NCI-H1930 (cell line): Measurements from ENCODE around the gene AZIN2.

ENCODE experiments used
- DNase-seq, 2 experiments: peaks; one replicate each; lab custom pipeline; 2025; lab: John Stamatoyannopoulos, UW

AZIN2 gene

DNA sequence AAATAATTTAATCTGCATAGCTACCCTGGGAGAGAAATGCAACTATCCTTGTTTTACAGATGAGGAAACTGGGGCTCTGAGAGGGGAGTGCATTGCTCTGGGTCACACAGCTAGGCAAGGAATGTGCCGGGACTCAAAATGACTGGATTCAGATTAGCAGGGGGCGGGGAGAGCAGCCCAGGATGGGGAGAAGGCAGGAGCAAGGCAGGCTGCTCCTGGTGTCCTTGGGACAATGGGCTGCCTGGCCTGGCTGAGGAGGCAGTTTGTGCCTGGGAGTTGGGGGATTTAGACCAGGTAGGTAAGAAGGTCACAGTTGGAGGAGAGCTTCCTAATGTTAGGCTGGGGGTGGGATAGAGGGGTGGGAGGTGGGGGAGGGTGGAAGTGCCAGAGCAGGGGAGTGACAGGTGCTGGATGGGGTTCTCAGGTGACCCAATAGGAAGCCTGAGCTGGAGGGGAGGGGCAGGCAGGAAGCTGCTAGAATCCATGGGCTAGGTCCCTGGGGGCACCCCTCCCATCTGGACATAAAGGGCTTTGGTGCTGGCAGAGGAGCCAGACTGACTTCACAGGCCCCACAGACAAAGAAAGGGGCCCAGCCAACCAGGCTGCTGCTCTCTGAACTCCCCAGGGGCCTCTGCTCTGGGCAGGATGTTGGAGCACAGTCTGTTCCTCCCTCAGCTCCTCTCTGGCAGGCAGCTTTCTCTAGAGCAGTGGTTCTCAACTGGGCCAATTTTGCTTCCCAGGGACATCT lies 71.9 kb downstream of the AZIN2 start:
- DNase-seq, result no peak

DNA sequence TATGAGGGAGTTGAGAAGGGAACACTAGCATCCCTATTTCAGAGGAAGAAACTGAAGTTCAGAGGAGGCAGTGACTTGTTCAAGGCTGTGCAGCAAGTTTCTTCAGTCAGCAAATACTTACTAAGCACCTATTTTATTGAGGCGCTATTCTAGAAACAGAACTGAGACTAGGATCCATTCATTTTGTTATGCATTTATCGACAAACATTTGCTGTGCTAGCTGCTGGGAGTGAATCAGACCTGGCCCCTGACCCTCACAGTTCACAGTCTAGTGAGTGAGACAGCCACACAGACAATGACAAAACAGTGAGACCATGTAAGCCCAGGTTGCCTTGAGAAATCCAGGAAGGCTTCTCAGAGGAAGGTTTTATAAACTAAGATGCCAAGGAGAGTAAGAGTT lies 72.7 kb downstream of the AZIN2 start:
- no peak for DNase-seq

DNA sequence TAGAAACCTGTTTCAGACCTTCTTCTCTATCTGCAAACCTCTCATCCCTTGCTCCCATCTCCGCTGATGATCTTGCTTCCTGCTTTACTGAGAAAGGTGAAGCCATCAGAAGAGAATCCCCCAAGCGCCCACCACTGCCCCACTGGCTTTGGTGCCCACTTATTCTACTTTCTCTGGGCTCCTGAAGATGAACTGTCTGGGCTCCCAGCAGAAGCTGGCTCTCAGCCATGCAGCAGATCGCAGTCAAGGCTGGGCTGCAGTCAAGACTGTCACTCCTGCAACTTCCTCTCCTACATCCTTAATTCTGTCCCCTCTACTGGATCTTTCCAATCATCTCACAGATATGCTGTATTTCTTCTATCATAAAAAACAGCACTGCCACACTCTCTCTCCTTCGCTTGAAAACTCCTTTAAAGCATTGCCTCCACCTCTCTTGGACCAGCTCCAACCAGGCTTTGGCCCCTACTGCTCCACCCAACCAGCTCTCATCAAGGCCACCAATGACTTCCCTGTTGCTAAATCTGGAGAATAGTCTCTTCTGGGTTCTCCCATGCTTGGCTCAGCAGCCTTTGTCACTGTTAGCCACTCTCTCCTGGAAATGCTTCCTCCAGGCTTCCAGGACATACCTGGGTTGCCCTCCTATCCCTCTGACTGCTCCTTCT lies 75.1 kb downstream of the AZIN2 start:
- DNase-seq, result no peak

DNA sequence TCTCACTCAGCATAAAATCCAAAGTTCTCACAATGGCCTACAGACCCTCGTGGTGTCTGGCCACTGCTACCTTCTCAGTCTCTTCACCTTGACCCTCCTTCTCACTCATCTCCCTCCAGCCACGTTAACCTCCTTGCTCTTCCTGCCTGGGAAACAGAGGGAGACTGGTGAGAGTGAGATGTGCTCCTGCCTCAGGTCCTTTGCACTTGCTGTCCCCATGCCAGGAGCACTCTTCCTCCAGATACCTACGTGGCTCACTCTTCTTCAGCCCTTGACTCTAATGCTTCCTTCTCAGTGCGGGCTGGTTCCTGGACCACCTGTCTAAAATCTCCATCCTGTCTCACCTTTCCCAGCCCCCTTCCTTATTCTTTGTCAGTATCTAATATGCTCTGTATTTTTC lies 76.2 kb downstream of the AZIN2 start:
- no peak for DNase-seq

DNA sequence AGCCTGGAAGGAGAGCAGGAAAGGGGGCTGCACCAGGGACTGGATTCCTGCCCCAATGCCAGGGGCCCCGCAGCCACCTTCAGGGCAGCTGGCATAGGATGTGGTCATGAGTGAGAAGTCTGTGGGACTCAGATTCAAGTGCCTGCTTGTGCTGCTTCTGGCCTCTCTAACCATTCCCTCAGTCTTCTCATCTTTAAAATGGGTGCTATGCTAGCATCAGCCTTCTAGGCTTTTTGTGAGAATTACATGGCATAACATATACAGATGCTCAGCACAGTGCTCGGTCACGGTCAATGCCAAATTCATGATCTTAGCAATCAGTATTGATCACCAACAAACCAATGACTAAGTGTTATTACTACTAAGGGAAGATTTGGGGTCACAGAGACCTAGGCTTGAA lies 77.4 kb downstream of the AZIN2 start:
- DNase-seq, result no peak

DNA sequence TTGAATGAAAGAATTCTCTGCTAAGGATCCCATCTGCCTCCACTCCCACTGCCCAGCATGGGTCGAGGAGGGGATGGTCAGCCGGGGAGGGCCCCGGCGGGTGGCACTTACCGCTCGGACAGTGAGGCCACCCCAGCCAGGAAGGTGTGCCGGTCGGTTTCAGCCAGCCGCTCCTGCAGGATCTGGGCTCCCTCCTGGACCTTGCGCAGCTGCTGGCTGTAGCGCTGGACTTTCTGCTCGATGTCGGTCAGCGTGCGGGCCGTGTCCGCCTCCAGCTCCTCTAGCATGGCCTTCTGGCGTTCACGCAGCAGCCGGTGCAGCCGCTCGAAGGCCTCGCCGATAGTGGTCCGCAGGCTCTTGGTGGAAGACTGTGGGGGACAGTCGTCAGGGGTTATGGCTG lies 78.6 kb downstream of the AZIN2 start:
- no peak for DNase-seq

DNA sequence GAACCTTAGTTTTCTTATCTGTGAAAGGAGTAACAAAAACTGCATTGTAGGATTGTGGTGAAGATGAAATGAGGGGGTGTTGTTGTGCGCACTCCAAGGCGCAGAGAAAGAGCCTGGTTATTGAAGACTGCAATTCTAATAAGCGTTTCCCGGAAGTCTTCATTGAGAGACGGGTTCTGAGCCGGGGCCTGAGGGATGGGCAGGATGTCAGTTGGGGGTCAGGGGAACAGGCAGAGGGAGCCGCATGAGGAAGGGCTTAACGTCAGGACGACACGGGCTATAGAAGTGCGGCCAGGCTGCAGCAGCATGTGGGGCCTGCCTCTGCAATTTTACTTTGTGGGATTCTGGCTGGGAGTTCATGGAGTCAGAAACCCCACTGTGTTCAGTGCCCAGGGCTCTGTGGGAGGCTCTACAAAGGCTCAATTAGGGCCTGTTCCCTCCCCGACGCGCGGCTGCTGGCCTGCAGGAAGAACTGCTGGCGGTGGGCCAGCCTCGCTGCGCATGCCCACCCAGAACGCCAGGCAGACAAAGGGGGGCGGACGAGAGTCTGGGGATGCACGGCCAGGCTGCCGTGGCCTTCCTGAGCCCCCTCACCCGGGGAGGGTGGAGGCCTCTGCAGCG lies 80.2 kb downstream of the AZIN2 start:
- DNase-seq, result no peak

DNA sequence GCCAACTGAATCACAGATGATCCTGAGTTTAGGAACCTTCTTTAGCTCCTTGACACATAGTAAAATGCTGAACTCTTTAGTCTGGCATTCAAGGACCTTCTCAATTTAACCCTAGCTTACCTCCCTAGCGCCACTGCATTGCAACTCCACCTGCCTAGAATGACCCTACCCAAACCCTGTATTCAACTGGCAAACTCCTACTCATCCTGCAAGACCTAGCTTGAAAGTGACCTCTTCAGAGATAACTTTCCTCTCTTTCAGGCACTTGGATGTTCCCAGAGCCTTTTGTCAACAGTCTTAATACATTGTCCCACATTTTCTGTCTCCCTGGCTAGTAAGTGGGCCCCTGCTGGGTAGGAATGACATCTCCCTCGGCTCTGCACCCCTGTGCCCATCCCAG lies 81.2 kb downstream of the AZIN2 start:
- no peak for DNase-seq

DNA sequence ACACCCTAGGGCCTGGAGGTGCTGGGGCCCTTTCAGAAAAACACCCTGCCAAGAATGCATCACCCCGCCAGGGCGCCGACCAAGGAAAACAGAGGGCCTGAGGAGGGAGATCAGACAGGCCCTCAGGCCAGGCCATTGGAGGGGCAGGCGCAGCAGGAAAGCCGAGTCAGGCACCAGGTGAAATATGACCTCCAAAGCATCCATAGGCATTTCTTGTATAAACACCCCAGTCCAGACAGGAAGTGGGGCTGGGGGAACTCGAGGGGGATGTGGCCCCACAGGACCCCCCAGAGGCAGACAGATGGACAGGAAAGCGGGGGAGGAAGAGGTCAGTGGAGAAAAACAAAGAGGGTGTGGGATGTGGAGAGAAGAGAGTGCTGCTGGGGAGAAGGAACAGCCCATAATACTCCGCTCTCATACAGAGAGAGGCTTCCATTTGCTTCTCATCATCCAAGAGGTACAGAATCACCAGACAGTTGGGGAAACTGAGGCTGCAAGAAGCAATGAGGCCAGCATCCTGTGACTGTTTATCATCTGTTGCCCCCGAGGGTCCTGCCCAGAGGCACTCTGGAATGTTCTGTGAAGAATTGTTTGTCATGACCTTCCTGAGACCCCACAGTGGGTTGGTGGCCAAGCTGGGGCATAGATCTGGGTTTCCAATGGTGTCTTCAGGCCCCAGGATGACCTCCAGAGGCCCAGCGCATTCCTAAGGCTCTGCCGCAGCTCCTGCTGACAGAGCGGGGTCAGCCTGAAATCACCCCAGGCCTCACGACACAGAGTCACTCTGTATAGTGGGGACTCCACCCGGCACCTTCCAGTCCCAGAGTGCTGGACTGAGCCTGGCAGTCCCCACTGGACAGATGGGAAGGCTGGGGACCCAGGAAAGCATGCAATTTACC lies 82.9 kb downstream of the AZIN2 start:
- DNase-seq, result no peak

DNA sequence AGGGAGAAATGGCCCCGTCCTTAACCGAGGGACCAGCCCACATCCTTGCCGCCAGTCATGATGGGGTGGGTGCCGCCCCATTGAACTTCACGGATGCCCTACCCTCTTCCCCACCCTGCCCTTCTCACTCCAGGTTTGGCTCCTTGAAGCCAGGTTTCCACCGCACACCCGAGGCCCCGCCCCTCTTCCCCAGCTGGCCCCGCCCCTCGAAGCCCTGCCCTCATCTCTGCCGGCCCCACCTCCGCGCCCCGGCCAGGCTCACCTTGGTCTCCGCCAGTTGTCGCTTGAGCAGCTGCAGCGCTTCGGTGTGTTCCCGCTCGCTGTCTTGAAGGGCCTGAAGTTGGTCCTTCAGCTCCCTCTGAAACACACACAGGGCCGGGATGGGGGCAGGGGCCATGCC lies 84.3 kb downstream of the AZIN2 start:
- DNase-seq, result no peak

DNA sequence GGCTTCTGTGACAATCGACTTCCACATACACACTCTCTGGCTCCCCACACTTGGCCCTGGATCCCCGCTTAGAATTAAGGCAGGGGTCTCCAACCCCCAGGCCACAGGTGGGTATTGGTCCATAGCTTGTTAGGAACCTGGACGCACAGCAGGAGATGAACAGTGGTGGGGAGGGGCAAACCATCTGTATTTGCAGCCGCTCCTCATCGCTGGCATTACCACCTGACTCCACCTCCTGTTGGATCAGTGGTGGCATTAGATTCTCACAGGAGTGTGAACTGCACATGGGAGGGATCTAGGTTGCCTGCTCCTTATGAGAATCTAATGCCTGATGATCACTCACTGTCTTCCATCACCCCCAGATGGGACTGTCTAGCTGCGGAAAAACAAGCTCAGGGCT lies 84.9 kb downstream of the AZIN2 start:
- no peak for DNase-seq

DNA sequence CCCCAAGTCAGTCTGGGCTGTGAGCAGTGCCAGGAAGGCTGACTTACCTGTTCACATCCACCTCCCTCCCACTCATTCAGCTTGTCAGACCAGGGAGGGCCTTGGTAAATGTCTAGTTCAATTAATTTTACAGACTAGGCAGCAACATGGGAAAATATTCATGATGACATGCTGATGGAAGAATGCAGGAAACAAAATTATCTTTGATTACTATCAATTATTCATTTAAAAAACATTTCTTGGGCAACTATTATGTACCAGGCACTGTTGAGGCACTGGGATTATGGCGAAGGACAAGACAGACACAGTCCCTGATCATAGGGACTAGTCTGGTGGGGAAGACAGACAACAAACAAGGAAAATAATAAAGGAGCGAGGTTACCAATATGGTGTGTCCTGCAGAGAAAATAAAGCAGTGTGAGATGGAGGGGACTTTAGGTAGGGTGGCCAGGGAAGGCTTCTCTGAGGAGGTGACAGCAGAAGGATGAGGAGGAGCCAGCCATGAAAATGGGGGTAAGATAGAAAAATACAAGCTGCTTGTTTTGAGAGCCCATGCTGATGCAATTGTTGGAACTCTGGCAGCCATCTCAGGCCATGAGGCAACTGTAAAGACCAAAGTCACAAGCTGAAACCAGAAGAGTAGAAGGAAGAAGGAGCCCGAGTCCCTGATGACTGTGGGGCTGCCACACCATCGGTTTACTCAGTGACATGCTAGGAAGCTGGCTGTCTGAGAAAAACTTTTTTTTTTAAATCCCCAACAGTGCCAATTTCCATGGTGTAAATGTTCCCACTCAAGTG lies 86.9 kb downstream of the AZIN2 start:
- DNase-seq, result no peak

DNA sequence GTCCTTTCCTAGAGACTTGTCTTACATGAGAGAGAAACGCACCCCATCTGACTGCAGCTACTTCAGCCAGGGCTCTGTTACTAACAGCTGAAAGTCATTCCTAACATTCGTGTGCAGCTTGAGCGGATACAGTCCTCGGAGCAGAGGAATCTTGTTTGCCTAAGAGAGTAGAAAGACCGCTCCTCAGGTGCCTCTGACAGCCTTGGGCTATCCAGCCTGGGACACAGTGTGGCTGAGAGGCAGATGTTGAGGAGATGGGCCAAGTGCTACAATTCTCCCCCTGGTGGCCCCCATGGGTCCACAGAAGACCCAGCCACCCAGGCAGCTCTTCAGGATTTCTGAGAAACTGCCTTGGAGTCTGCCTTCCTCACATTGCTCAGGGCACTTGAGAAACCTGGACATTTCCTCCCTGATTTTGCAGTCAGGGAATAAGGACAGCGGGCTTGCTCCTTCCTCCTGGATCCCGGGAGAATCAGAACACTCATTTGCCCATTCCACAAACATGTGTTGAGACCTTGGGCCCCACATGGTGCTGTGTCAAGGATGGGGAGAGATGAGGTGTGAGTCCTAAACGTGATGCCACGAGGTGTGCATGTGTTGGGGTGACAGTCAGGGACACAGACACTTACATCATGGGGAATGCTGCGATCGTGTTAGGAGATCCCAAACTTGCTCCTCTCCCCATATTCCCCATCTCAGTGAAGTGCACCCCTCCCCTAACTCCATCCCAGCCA lies 87.8 kb downstream of the AZIN2 start:
- DNase-seq, result no peak

DNA sequence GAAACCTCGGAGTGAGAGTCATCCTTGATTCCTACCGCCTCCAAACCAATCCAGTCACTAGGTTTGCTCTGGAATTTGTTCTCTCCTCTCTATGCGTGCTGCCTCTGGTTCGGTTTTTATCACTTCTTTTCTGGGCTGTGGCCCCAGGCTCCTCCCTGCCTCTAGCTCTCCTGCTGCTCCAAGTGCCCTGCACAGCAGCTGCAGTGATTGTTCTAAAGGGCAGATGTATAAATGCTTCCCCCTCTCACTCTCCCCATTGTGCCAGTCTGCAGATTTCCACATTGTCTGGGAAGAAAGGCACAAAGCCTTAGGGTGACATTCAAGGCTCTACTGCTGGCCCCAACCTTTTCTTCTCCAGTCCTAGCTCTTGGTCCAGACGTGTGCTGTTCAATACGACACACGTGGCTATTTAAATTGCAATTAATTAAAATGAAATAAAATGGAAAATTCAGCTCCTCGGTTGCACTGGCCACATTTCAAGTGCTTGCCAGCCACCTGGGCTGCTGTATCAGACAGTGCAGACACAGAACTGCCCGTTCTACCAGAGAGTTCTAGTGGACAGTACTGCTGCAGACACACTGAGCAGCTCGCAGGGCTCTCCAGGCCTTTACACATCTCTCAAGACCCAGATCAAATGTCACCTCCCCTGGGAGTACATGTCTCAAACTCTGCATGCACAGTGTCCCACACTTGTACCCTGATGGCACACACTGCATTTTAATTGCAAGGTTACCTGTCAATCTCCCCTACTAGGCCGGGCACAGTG lies 88.5 kb downstream of the AZIN2 start:
- no peak for DNase-seq
